ENCODE data around the gene ST13. TPM values are rescaled to one million over a fixed set of nuclear protein-coding genes. Genes with fewer than 3 reads are reported as not detected.
A peak's percentile ranks its signal among the peaks of the same experiment; 100 is the strongest.
"Not testable (repeated sequence)": the region's sequence is repeated elsewhere in the genome, so short reads cannot be mapped to it uniquely, and the experiment has no call there.

Gene ST13
- total RNA-seq, 1 donor from 2014 or later: 317 TPM

GRCh38 chr22:40834619-40835018 is 21.8 kb downstream of the ST13 start:
- H3K36me3 Mint-ChIP-seq: peaks cover 26% of the 10 kb centered on the region
- H3K27ac Mint-ChIP-seq: no peak overlapping the region
- no peaks in the 10 kb centered on the region for H3K4me1 Mint-ChIP-seq (ENCODE audit: unreplicated experiment)
- TF ChIP-seq CTCF (conservative IDR thresholded peaks at IDR 0.05): no peak
- no peaks in the 10 kb centered on the region for H3K9me3 Mint-ChIP-seq
- DNase-seq (ENCODE audit: extremely low spot score, unreplicated experiment): no peak
- H3K27me3 Mint-ChIP-seq: no peaks in the 10 kb centered on the region
- H3K4me3 Mint-ChIP-seq: no peak overlapping the region

DNA sequence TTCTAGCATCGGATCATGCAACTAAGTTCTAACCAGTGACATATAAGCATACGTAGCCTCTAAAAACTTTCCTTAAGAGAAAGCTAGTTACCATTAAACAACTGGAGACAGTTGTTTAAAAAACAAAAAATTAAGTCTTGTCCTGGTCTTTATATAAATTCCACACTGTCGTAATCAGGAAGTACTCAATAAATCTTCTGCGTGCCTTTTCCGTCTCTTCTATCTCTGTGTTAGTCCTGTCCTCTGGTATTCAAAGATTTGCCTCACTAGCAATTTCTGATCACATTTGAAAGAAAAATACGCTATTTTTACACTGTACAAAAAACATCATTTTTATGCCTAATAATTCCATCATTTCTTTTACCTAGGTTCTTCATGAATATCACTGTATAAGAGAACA is 27.3 kb downstream of the ST13 start:
- Mint-ChIP-seq H3K9me3 (no peaks in the 10 kb centered on the region), H3K27me3 (no peaks in the 10 kb centered on the region), H3K27ac (no peak overlapping the region), H3K4me3 (no peak overlapping the region), H3K36me3 (peaks cover 32% of the 10 kb centered on the region), H3K4me1 (ENCODE audit: unreplicated experiment) (no peaks in the 10 kb centered on the region)
- no peak for DNase-seq (ENCODE audit: extremely low spot score, unreplicated experiment)
- no peak for TF ChIP-seq CTCF (conservative IDR thresholded peaks at IDR 0.05)

GRCh38 chr22:40826984-40827741 is 29.3 kb downstream of the ST13 start:
- Mint-ChIP-seq H3K36me3 (peaks cover 32% of the 10 kb centered on the region), H3K27ac (no peak overlapping the region), H3K4me3 (no peak overlapping the region), H3K27me3 (no peaks in the 10 kb centered on the region), H3K9me3 (no peaks in the 10 kb centered on the region), H3K4me1 (ENCODE audit: unreplicated experiment) (no peaks in the 10 kb centered on the region)
- DNase-seq (ENCODE audit: extremely low spot score, unreplicated experiment): no peak
- TF ChIP-seq CTCF (conservative IDR thresholded peaks at IDR 0.05): no peak

DNA sequence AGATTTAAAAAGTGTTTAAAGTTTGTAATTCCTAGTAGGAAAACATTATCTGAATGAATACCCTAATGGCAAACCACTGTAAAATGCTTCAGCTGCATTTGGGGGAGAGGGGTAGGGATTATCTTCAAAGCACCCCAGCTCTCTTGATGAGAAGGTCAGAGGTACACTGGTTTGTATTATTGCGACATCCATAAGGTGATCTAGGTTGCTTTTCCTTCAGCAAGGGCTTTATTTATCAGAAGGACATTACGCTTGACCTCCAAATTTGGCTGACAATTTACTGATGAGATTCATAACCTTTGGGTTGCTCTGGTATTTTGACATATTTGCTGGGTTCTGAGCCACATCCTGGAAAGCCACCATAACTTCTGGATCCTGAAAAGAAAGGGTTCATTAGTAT is 30.1 kb downstream of the ST13 start:
- H3K36me3 Mint-ChIP-seq: peaks cover 31% of the 10 kb centered on the region
- not testable (repeated sequence) for H3K9me3 Mint-ChIP-seq; H3K4me3 Mint-ChIP-seq; H3K27me3 Mint-ChIP-seq; H3K27ac Mint-ChIP-seq; DNase-seq (ENCODE audit: extremely low spot score, unreplicated experiment); H3K4me1 Mint-ChIP-seq (ENCODE audit: unreplicated experiment)

- no peak overlapping the region for H3K4me3 Mint-ChIP-seq
Measured at GRCh38 chr22:40823426-40823825, 33.0 kb downstream of the ST13 start.

More at GRCh38 chr22:40823426-40823825, 33.0 kb downstream of the ST13 start:
- H3K9me3 Mint-ChIP-seq: no peaks in the 10 kb centered on the region
- peaks cover 7% of the 10 kb centered on the region for H3K4me1 Mint-ChIP-seq (ENCODE audit: unreplicated experiment)
- no peak for DNase-seq (ENCODE audit: extremely low spot score, unreplicated experiment)
- no peaks in the 10 kb centered on the region for H3K27me3 Mint-ChIP-seq
- H3K36me3 Mint-ChIP-seq: peaks cover 15% of the 10 kb centered on the region
- peak overlapping the region; percentile 35 for H3K27ac Mint-ChIP-seq
- TF ChIP-seq CTCF (conservative IDR thresholded peaks at IDR 0.05): no peak

All from type B pancreatic cell (in vitro differentiated cells).